Heart left ventricle (tissue), 16 donors: ENCODE measurements around the gene SLC39A11. TPM values are rescaled to one million over a fixed set of nuclear protein-coding genes. Genes with fewer than 3 reads are reported as not detected.

Source experiments
- ATAC-seq, 4 donors: fragments of 200-7000 bp; cut with Tn5 transposase; one replicate each; pipeline ENCODE4 v1.9.1; 2020 to 2022; ENCODE audit warnings: moderate library complexity in 4 of 4, mild to moderate bottlenecking in 3 of 4, moderate number of reproducible peaks in 1 of 4
- DNase-seq, 5 donors: peaks; one replicate each; pipeline ENCODE4 v3.0.0-alpha.2; 2020
- H3K27ac ChIP-seq, 12 donors: fragments of 200-600 bp; sonication (generic) in 4 of 12; one replicate each; pipeline versions ENCODE4 v1.5.0 to v1.8.0; 2016 to 2022; ENCODE audit warnings: mild to moderate bottlenecking in 2 of 12
- H3K27me3 ChIP-seq, 9 donors: fragments of 200-600 bp; sonication (generic) in 2 of 9; one replicate each; pipeline versions ENCODE4 v1.5.1 to v1.8.0; 2016 to 2022; ENCODE audit warnings: mild to moderate bottlenecking in 3 of 9
- H3K36me3 ChIP-seq, 9 donors: fragments of 200-600 bp; sonication (generic) in 2 of 9; one replicate each; pipeline versions ENCODE4 v1.5.0 to v1.8.0; 2018 to 2022; ENCODE audit warnings: mild to moderate bottlenecking in 2 of 9
- H3K4me1 ChIP-seq, 12 donors: fragments of 200-600 bp; sonication (generic) in 4 of 12; one replicate each; pipeline versions ENCODE4 v1.5.0 to v1.8.0; 2016 to 2022; ENCODE audit warnings: mild to moderate bottlenecking in 3 of 12
- H3K4me3 ChIP-seq, 12 donors: fragments of 200-600 bp; sonication (generic) in 4 of 12; one replicate each; pipeline versions ENCODE4 v1.5.0 to v1.8.0; 2017 to 2022; ENCODE audit warnings: mild to moderate bottlenecking in 9 of 12, moderate library complexity in 4 of 12
- H3K9me3 ChIP-seq, 12 donors: fragments of 200-600 bp; sonication (generic) in 4 of 12; one replicate each; pipeline versions ENCODE4 v1.5.0 to v1.8.0; 2016 to 2022; ENCODE audit warnings: mild to moderate bottlenecking in 1 of 12
- POLR2A ChIP-seq, 2 donors: fragments of 450-650 bp; IDR thresholded peaks; one replicate each; pipeline ENCODE4 v1.6.1; 2017; ENCODE audit warnings: antibody characterized with exemption in 2 of 2, mild to moderate bottlenecking in 2 of 2, moderate library complexity in 2 of 2
- WGBS, 4 donors: extraction: QIAGEN DNeasy Blood & Tissue Kit in 2 of 4; methylation state at CpG; one replicate each; pipeline versions ENCODE4 v1.1.5 to v1.1.7; 2013 to 2018; 5-methylcytosine and 5-hydroxymethylcytosine counted together
- intact Hi-C, 10 donors: fragments of 100-400 bp; cut with DNase I; formaldehyde crosslinking; loops; one replicate each; pipeline versions ENCODE4 v1.11.1 to v1.14.2; 2022
- polyA plus RNA-seq, 2 donors: library from polyadenylated mRNA; stranded (reverse); fragments of 200-250 nt; gene quantifications; one replicate each; pipeline ENCODE4 v1.2.3, GENCODE V29; 2013
- total RNA-seq, 9 donors: library from RNA; depleted of rRNA in 2 of 9; stranded (reverse); fragments of >200 nt in 2 of 9; fragmentation: NEBNext Ultra II Directional in 3 of 9; extraction: Animal tissue kit (Norgen Biotek cat#: 25700) in 3 of 9; gene quantifications; one replicate each; pipeline versions ENCODE4 v1.1.0 to v1.2.4, GENCODE V29; 2016 to 2023
- TF ChIP-seq, protein P1 (sequence below), 12 donors: fragments of 200-600 bp; sonication (generic) in 4 of 12; IDR thresholded peaks; one replicate each; pipeline versions ENCODE4 v1.5.0 to v1.8.0; 2018 to 2022; ENCODE audit warnings: antibody characterized with exemption in 12 of 12, mild to moderate bottlenecking in 5 of 12
- donor health status: ischemic (EF 13 %, LVEDD 7.1; RV severe dilation, severe dysfunction).
- donor health status: healthy with polysubstance abuse.
- donor health status: DM: no; HTN: yes; CAD: no.
- donor health status: DM: no; HTN: no; CAD: no.
- donor health status: ischemic (EF 25% LVEDD 6.9; RV normal size, moderate dysfunction).
- donor health status: ischemic (EF 25% LVEDD 5.7; RV mildly dilated, moderate dysfunction).
- donor health status: healthy.
- donor health status: DM: yes; HTN: yes; CAD: no.
- donor health status: ischemic (EF 35%, LVEDD 5.7; RV mildly dilated, moderate dysfunction).
- donor health status: nonischemic (EF 11% LVEDD 7.7; RV severe dilation, severe dysfunction).
- donor health status: DM: yes; HTN: yes; CAD: no.
- donor health status: PGD.
- donor health status: ischemic (EF 29% LVEDD 5.4; RV normal size, mild dysfunction).
- donor health status: nonischemic (EF 23%, LVEDD 6.1; RV moderate dilation, normal function).

SLC39A11 gene
- total and polyA plus RNA-seq, 11 donors, result 2.5 to 23.3 (median 8.4) TPM

DNA sequence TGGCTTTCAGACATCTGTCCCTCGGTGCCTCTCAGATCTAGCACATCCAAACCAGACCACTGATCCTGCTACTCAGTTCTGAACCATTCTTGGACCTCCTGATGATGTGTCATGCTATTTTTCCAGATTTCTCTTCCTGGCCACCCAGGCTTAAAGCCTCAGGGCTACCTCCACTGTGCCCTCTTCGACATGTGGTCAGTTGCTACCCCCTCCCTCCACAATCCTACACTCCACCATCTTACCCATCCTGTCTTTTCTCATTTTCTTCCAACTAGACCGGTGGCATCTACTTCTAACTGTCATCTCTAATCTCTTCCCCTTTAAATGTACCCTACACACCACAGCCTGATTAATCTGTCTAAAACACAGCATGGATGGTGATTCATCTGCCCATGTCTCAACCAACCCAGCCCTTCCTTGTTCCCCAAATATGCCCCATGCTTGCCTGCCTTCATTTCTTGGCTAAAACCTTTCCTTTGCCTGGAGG lies 478.6 kb downstream of the SLC39A11 start:
- Histone ChIP-seq H3K27me3 (peaks cover 0 to 39% (median 6%) of the 10 kb centered on the region in 9 donors), H3K27ac (peak overlapping the region in 1 of 12 donors; percentile 34), H3K9me3 (no peaks in the 10 kb centered on the region), H3K4me1 (peaks cover 0 to 7% (median 0%) of the 10 kb centered on the region in 12 donors), H3K36me3 (no peaks in the 10 kb centered on the region), H3K4me3 (no peak overlapping the region)
- TF ChIP-seq, protein P1, sequence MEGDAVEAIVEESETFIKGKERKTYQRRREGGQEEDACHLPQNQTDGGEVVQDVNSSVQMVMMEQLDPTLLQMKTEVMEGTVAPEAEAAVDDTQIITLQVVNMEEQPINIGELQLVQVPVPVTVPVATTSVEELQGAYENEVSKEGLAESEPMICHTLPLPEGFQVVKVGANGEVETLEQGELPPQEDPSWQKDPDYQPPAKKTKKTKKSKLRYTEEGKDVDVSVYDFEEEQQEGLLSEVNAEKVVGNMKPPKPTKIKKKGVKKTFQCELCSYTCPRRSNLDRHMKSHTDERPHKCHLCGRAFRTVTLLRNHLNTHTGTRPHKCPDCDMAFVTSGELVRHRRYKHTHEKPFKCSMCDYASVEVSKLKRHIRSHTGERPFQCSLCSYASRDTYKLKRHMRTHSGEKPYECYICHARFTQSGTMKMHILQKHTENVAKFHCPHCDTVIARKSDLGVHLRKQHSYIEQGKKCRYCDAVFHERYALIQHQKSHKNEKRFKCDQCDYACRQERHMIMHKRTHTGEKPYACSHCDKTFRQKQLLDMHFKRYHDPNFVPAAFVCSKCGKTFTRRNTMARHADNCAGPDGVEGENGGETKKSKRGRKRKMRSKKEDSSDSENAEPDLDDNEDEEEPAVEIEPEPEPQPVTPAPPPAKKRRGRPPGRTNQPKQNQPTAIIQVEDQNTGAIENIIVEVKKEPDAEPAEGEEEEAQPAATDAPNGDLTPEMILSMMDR (IDR thresholded peaks at IDR 0.05), result no peak
- DNase-seq (no peak), ATAC-seq (no peak)
- intact Hi-C loops, result loop anchor here in 1 of 10 donors (10.0 kb wide), 1 partner anchor 1399 kb away; no protein-coding TSS in a partner anchor
- WGBS, 4 donors, result 64 to 66% (median 65%) methylated on average over 3 of the region's 3 CpGs

GRCh38 chr17:72613396-72613795 lies 479.1 kb downstream of the SLC39A11 start:
- WGBS, 4 donors, result 46 to 57% (median 53%) methylated on average over 6 to 7 of the region's 7 CpGs
- no peaks in the 10 kb centered on the region for H3K36me3 ChIP-seq
- TF ChIP-seq, protein P1 (IDR thresholded peaks at IDR 0.05), result no peak
- TF ChIP-seq POLR2A (IDR thresholded peaks at IDR 0.05), result no peak
- no peak for DNase-seq
- H3K27me3 ChIP-seq, result peaks cover 0 to 36% (median 6%) of the 10 kb centered on the region in 9 donors
- peaks cover 0 to 3% (median 0%) of the 10 kb centered on the region in 12 donors for H3K9me3 ChIP-seq
- peaks cover 0 to 7% (median 0%) of the 10 kb centered on the region in 12 donors for H3K4me1 ChIP-seq
- no peak overlapping the region for H3K4me3 ChIP-seq
- ATAC-seq, result peak in 3 of 4 donors; percentile 16 to 43 (median 25)
- intact Hi-C loops, result loop anchor here in 1 of 10 donors (10.0 kb wide), 1 partner anchor 1399 kb away; no protein-coding TSS in a partner anchor
- peak overlapping the region in 1 of 12 donors; percentile 34 for H3K27ac ChIP-seq

GRCh38 chr17:72611172-72611571 lies 481.3 kb downstream of the SLC39A11 start:
- Histone ChIP-seq H3K27me3 (peaks cover 0 to 27% (median 4%) of the 10 kb centered on the region in 9 donors), H3K27ac (no peak overlapping the region), H3K9me3 (peaks cover 0 to 21% (median 4%) of the 10 kb centered on the region in 12 donors), H3K4me3 (no peak overlapping the region), H3K36me3 (no peaks in the 10 kb centered on the region), H3K4me1 (no peaks in the 10 kb centered on the region)
- TF ChIP-seq, protein P1 (IDR thresholded peaks at IDR 0.05), result no peak
- TF ChIP-seq POLR2A (IDR thresholded peaks at IDR 0.05), result no peak
- 73 to 80% (median 78%) methylated on average over 9 of the region's 9 CpGs for WGBS, 4 donors
- no peak for DNase-seq
- intact Hi-C loops, result loop anchor here in 1 of 10 donors (10.0 kb wide), 1 partner anchor 1396 kb away; no protein-coding TSS in a partner anchor
- no peak for ATAC-seq

DNA sequence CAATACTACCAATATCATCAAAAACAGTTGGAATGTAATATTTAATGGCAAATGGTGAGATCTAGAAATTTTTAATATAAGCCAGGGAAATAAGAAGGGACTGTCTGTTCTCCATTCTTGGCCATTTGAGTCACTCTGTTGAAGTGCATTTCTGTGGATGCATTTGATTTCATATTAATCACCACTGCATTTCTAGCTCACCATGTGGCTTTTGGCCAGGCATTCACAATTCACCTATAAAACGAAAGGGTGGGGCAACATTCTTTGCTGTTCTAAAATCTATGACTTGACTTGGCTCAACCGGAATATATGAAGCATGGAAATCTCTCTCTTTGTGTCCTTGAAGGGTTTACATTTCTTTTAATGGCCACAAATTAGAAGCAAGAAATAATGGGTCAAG lies 483.0 kb downstream of the SLC39A11 start:
- Histone ChIP-seq H3K36me3 (no peaks in the 10 kb centered on the region), H3K27me3 (peaks cover 0 to 20% (median 4%) of the 10 kb centered on the region in 9 donors), H3K4me1 (no peaks in the 10 kb centered on the region), H3K4me3 (no peak overlapping the region), H3K9me3 (peaks cover 0 to 21% (median 4%) of the 10 kb centered on the region in 12 donors), H3K27ac (no peak overlapping the region)
- intact Hi-C loops, result no loop called here
- TF ChIP-seq, protein P1 (IDR thresholded peaks at IDR 0.05), result no peak
- no peak for TF ChIP-seq POLR2A (IDR thresholded peaks at IDR 0.05)
- ATAC-seq (no peak), DNase-seq (no peak)
- 74 to 85% (median 82%) methylated on average over 2 of the region's 2 CpGs for WGBS, 4 donors
